Measurements from ENCODE around the gene CEACAM5. TPM values are rescaled to one million over a fixed set of nuclear protein-coding genes. Genes with fewer than 3 reads are reported as not detected.
"Not testable (repeated sequence)": the region's sequence is repeated elsewhere in the genome, so short reads cannot be mapped to it uniquely, and the experiment has no call there.

The CEACAM5 gene
- total RNA-seq, 1 donor from 2014 or later, result not detected

DNA sequence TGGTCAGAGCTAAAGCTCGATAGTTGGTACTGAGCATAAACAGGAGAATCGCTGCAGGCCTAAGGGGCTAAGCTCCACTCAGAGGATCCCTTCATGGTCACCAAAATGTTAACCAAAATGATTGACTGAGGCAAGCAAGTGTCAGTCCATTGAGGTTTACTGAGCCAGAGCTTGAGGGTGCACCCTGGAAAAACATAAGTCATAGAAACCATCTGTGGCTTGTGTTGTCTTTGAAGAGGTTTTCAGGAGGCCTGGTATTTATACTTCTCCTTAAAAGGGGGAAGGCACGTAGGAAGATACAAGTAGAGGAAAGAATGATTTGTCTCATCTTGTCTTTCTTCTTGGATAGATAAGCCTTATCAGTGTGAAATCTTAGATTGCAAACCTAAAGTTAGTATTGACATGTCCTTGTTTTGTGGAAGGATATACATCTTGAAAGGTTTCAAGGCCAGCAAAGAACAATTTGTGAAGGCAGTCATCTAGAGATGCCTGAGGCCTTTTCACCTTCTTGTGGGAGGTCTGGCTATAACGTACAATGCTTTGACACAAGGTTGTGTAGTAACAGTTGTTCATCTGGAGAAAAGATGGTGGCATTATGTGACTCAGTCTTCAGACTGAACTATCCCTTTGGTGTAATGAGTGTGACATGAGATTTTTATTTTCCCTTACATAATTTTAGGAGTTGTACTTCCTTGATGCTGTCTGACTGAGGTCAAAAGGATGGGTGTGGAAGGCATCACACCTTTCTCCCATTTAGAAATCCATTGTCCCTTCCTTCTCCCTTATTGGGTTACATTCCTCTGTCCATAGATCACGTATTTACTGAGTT lies 32.2 kb downstream of the CEACAM5 start:
- no peak for DNase-seq

DNA sequence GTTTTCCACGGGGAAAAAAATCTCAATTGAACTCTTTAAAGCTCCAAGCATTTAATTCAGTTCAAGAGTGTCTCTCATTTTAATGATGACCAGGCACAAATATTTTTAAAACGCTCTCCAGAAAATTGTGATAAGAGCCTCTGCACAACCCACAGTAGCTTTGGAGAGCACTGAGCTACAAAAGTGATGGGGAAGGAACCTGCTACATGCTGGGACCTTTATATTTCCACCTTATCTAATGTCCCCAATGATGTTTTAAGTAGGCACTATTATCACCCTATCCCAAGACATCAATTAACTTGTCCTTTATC lies 32.8 kb downstream of the CEACAM5 start:
- DNase-seq, result no peak

DNA sequence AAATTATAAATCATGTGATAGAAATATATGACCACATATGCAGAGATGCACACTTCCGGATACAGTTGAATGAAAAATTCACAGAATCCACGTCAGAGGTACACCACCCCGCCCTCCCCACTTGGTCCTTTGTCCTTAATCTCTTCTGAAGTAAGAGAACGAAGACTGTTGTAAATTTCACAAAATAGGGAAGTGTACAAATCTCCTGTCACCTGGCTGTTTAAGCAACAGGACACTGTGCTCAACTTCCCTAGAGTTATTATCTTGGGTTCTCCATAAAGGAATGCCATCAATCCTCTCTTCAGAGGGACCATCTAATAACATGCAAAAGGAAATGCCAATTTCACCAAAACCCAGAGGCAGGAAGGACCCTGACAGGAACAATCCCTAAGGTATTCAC lies 36.4 kb downstream of the CEACAM5 start:
- DNase-seq, result no peak

DNA sequence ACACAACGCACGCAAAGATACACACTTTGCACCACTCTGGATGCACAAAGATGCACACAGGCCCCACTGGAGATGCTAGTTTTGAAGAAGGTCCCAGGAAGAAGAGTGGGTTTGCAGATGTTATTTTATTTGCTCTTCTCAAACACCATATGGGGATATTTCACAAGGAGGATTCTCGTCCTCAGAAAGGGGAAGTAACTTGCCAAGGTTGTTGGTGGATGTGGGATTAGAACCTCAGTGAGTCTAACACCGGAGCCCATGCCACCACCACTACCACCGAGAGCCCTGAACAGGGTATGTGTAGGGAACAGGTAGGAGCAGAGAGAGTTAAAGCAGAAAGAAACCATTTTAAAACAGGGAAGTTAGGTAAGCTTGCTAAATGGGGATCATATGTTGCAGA lies 37.3 kb downstream of the CEACAM5 start:
- no peak for DNase-seq

DNA sequence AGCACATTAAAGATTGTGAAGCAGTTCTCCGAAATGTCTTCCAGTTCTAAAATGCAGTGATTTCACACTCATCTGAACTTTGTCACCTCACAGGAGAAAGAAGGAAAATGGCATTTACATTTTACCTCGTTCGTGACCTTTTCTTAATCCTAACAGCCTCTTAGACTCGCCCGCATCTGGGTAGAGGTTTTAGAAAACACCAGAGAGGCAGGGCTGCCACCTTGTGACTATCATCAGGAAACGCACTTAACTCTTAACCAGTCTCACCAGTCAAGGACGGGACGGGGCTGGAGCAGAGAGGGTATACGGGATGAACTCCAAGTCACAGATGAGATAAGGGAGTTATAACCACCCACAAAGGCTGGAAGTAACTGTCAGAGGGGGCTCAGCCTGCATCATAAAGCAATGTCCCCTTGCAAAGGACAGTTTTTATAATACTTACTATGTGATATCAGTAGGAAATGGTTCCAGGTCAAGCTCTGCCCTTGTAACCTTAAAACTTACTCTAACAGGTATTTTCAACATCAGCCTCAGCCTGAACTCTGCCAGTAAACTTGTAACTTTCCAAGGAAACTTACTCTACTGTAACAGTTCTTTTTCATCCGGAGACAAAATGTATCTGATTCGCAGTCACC lies 38.3 kb downstream of the CEACAM5 start:
- peak; percentile 66 for DNase-seq

- DNase-seq, result no peak
Observed at GRCh38 chr19:41748012-41748411, 39.6 kb downstream of the CEACAM5 start.

DNA sequence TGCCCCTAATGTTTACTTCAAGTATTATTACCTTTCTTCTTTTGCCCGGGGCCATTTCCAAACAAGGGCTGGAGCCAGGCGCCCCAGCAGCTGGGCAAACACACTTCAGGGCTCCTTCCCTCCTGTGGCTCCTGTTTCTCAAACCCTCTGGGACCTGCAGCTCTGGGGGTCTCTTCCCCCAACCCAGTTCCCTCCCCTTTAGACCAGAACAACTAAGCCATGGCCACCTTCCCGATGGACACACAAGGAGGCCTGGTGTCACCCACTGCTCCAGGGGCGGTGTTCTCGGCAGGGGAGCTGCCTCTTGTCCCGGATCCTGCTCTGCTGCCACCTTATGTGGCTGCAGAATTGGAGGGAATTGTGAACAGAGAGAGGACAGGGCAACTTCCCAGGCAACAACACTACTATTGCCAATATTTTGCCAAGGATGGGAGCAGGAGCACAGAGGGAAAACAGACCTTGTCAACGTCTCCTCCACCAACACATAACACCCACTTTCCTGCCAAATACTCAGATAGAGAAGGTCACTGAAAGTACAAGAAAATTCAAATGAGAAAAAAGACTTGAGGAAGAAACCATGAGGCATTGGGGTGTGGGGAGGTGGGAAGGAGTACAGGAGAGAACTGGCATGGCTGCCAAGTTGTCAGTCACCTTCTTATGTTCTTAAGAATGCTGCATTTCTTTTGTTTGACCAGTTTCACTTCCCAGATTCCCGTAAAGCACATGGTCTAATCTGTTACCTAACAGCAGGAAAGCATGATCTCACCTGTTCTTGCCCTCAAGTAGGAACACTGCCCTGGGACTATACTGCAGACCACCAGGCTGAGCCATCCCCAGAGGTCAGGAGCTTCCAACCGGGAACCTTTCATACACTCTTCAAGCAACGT lies 42.1 kb downstream of the CEACAM5 start:
- DNase-seq, result not testable (repeated sequence)

DNA sequence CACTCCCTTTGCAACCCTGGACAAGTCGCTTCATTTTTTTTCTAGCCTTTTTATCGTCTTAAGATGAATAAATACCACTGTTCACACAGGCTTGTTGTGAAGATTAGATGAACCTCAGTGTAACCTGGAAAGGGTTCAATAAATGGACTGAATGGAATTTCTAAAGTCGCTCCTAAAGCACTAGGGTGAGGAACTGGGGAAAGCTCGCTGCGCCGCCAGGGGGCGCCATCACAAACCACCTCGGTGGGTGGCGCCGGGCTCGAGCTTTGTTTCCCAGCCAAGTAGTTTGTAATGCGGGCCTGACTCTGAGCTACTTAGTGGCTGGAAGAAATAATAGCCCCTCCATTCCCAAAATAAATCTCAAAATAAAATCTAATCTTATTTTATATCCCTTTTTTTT lies 44.7 kb downstream of the CEACAM5 start:
- peak; percentile 58 for DNase-seq

DNA sequence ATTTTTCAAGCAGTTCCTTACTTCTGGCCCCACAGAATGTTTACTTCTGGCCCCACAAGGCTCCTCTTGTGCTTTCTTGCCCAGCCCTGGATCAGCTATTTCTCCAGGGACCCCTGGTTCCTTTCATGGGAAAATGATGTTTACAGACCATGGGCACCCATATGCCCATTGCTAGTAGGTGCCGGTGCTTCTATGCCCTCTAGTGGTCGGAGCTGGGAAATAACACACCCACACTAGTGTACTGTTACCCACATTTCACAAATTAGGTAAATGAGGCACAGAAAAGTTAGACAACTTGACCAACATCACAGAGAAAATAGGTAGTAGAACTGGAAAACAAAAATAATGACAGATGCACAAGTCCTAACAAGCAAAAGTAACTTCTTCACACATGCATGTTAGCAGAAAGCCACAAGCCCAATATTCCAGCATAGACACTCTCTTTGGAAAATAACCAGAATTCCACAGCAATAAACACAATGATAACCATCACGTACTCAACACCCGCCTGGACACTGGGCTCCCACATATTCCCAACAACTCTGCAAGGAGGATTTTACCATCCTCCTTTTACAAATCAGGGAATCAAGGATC lies 45.6 kb downstream of the CEACAM5 start:
- DNase-seq, result peak; percentile 54

DNA sequence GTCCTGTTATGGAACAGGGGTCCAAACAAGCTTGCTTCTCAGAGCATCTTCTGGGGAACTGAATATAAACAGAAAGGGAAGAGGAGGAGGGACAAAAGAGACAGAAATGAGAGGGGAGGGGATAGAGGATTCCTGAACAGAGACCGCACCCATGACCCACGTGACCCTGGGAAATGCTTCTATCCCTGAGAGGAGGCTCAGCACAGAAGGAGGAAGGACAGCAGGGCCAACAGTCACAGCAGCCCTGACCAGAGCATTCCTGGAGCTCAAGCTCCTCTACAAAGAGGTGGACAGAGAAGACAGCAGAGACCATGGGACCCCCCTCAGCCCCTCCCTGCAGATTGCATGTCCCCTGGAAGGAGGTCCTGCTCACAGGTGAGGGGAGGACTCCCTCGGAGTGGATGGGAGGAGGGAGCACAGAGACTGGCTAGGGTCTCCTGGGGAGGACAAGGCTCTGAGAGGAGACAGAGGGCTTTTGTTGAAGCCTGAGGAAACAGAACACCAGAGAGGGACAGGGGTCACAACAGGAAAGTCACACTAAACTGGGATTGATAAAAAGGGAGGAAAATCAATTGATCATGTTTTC lies 47.0 kb downstream of the CEACAM5 start, which contains the start of gene CEACAM6:
Gene CEACAM6, plus strand, starts transcription at position 203 of the 586 bp plus-strand sequence. Its CDS starts 109 bp downstream, at position 312.
- DNase-seq, result no peak

DNA sequence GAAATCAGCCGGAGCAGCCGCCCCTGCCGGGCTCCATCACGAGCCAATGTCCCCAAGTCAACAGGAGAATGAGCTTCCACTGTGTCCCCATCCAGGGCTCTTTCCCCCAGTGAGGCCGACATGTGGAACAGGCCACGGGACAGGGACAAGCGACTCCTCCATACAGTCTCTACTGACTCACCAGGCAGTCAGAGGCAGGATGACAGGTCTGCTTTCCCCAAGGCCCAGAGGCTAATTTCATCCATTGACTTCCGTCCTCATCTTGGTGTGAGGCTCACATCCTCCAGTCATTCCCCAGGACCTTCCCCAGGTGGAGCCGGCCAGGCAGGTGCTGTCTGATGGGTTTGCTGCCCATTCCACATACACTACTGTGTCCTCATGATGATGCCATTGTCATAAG lies 50.4 kb downstream of the CEACAM5 start:
- DNase-seq, result no peak

- DNase-seq, result no peak
Observed at GRCh38 chr19:41767115-41767514, 58.7 kb downstream of the CEACAM5 start.

DNA sequence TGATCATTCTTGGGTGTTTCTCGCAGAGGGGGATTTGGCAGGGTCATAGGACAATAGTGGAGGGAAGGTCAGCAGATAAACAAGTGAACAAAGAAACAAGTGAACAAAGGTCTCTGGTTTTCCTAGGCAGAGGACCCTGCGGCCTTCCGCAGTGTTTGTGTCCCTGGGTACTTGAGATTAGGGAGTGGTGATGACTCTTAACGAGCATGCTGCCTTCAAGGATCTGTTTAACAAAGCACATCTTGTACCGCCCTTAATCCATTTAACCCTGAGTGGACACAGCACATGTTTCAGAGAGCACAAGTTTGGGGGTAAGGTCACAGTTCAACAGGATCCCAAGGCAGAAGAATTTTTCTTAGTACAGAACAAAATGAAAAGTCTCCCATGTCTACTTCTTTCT lies 59.7 kb downstream of the CEACAM5 start:
- not testable (repeated sequence) for DNase-seq

- no peak for DNase-seq
Observed at GRCh38 chr19:41769608-41770007, 61.2 kb downstream of the CEACAM5 start.

DNA sequence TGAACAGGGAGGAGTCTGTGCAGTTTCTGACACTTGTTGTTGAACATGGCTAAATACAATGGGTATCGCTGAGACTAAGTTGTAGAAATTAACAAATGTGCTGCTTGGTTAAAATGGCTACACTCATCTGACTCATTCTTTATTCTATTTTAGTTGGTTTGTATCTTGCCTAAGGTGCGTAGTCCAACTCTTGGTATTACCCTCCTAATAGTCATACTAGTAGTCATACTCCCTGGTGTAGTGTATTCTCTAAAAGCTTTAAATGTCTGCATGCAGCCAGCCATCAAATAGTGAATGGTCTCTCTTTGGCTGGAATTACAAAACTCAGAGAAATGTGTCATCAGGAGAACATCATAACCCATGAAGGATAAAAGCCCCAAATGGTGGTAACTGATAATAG lies 63.0 kb downstream of the CEACAM5 start:
- no peak for DNase-seq

DNA sequence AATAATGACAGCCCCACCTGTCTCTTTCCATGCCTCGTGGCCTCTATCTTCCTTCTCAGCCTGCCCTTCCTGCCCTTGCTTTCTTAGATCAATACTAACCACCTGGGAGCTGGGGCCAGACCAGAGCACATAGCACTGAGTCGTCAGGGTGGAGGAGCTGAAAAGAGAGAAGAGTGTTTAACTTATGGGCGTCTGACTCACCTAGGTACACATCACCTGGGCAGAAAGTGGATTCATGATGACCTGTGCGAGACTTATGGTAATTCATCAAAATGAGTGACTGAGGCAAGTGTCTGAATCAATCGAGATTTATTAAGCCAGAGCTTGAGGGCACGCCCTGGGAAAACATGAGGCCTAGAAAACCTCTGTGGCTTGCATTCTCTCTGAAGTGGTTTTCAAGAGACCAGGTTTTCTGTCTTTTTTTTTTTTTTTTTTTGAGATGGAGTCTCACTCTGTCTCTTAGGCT lies 66.1 kb downstream of the CEACAM5 start:
- no peak for DNase-seq

GRCh38 chr19:41776700-41777099 lies 68.3 kb downstream of the CEACAM5 start:
- DNase-seq, result no peak

Other genes starting within 250 kb of the CEACAM5 start
- gene CEACAM21, start 132.5 kb upstream of the CEACAM5 start, total RNA-seq, result 3.2 and 9.4 TPM in 2 replicates
- gene CEACAM4, start 81.6 kb upstream of the CEACAM5 start, total RNA-seq, result not detected in 2 replicates
- gene CEACAM7, start 20.4 kb upstream of the CEACAM5 start, total RNA-seq, result 0.17 TPM in 1 of 2 replicates, not detected in the other
- not detected in 2 replicates for gene CEACAM6, start 46.9 kb downstream of the CEACAM5 start, total RNA-seq
- gene CEACAM3, start 88.0 kb downstream of the CEACAM5 start, total RNA-seq, result not detected in 2 replicates
- gene LYPD4, start 136.1 kb downstream of the CEACAM5 start, total RNA-seq, result not detected in 2 replicates
- not detected in 2 replicates for gene DMRTC2, start 136.4 kb downstream of the CEACAM5 start, total RNA-seq
- 1,021 and 1,770 TPM in 2 replicates for gene RPS19, start 151.6 kb downstream of the CEACAM5 start, total RNA-seq
- gene CD79A, start 168.7 kb downstream of the CEACAM5 start, total RNA-seq, result 0.09 and 0.34 TPM in 2 replicates
- 53.8 and 69.4 TPM in 2 replicates for gene ARHGEF1, start 174.6 kb downstream of the CEACAM5 start, total RNA-seq
- not detected in 2 replicates for gene ERFL, start 219.8 kb downstream of the CEACAM5 start, total RNA-seq